ENCODE results near the gene KCTD11. TPM values are rescaled to one million over a fixed set of nuclear protein-coding genes. Genes with fewer than 3 reads are reported as not detected.

The KCTD11 gene
- total and polyA plus RNA-seq, 2 of the 13 experiments (the other 11 are each of a cell fraction or from before 2014, with no cell fraction given) = 1.6 to 2.6 TPM

DNA sequence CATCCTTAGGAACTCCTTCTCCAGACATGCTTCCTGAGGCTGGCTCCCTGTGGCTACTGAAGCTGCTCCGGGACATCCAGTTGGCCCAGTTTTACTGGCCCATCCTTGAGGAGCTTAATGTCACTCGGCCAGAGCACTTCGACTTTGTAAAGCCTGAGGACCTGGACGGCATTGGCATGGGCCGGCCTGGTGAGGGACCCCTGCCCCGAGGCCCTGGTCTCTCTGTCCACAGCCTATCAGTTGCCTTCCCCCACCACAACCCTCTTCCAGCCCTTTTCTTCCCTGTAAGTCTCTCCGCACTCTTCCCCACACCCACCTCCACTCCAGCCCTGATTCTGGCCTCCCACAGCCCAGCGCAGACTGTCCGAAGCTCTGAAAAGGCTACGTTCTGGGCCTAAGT lies 30.9 kb downstream of the KCTD11 start:
- Histone ChIP-seq H3K9me3 (ENCODE audit: low read length) (peaks cover 4% of the 10 kb centered on the region; the same call in 1 of the 2 replicates), H3K4me1 (ENCODE audit: insufficient read depth, low read length) (peaks cover 21% of the 10 kb centered on the region), H3K9ac (ENCODE audit: insufficient read depth, low read depth, low read length) (no peak overlapping the region), H3K36me3 (replicated peaks in 1 of 2; ENCODE audit: control insufficient read depth in 1 of 2, insufficient read depth in 2 of 2, low read length in 2 of 2) (no peaks in the 10 kb centered on the region), H3K4me2 (ENCODE audit: low read depth, low read length) (no peak overlapping the region), H3K27me3 (ENCODE audit: control insufficient read depth in 1 of 2, insufficient read depth in 2 of 2, low read length in 2 of 2) (peaks cover 0 to 7% of the 10 kb centered on the region in 2 experiments; a peak in 1 of 5 replicates), H4K20me1 (ENCODE audit: insufficient read depth, low read length) (no peaks in the 10 kb centered on the region), H3K27ac (ENCODE audit: extremely low read length, insufficient read depth, low read length) (no peak overlapping the region), H3K79me2 (ENCODE audit: insufficient read depth, low read length) (no peaks in the 10 kb centered on the region), H2AFZ (ENCODE audit: low read length) (no peak overlapping the region), H3K4me3 (replicated peaks in 1 of 3; ENCODE audit: insufficient read depth in 1 of 3, low read depth in 2 of 3, low read length in 3 of 3) (no peak overlapping the region)
- intact Hi-C loops (cut with micrococcal nuclease; ENCODE audit: unreplicated experiment) (no loop called here), in situ Hi-C loops (cut with HindIII; ENCODE audit: extremely low pct_ligation_motif_present, low pct_unique_long_range_greater_than_20kb) (no loop called here)
- ChIA-PET POLR2A (interaction anchor here (1.6 kb wide), 1 partner anchor 21 kb away, joined by 4 read pairs; the partner anchor contains the start of gene TMEM256), CTCF (ENCODE audit: low intra/inter-chr PET ratio, low total read pairs) (no interaction called here)
- FAIRE-seq = no peak
- no peak for DNase-seq (ENCODE audit: low spot score)
- TF ChIP-seq ZNF75D (CRISPR knock-in tag; IDR thresholded peaks at IDR 0.05; ENCODE audit: borderline replicate concordance) (no peak), PRDM10 (CRISPR knock-in tag; IDR thresholded peaks at IDR 0.05; ENCODE audit: low read depth) (no peak), ZNF484 (CRISPR knock-in tag; IDR thresholded peaks at IDR 0.05; ENCODE audit: borderline replicate concordance, low read depth) (no peak), RNF219 (CRISPR knock-in tag; IDR thresholded peaks at IDR 0.05) (no peak)
- BruUV-seq (replicated peaks) = no TSS peak
- ATAC-seq = no peak
- 94% methylated on average over 6 of the region's 10 CpGs for WGBS (ENCODE audit: low lambda C conversion rate)
